ENCODE measurements around the gene CD248. TPM values are rescaled to one million over a fixed set of nuclear protein-coding genes. Genes with fewer than 3 reads are reported as not detected.

The CD248 gene
- total RNA-seq, 2 donors from 2014 or later: 4.9 to 8.8 TPM

- no peak overlapping the region for H3K27ac ChIP-seq
- H3K4me3 ChIP-seq: no peak overlapping the region
- no peak overlapping the region for H3K9ac ChIP-seq (ENCODE audit: low read depth in 2 of 2, low read length in 2 of 2)
- no peaks in the 10 kb centered on the region for H3K9me3 ChIP-seq
- DNase-seq: no peak
- no peaks in the 10 kb centered on the region for H3K27me3 ChIP-seq
- no peaks in the 10 kb centered on the region for H3K36me3 ChIP-seq
- intact Hi-C loops (cut with DNase I): loop anchor here (2.0 kb wide), 1 partner anchor 59 kb away; no protein-coding TSS in a partner anchor
- no peak for TF ChIP-seq CTCF (IDR thresholded peaks at IDR 0.05)
- H3K4me1 ChIP-seq: no peaks in the 10 kb centered on the region
Measured at GRCh38 chr11:66281776-66282467, 34.9 kb downstream of the CD248 start.

GRCh38 chr11:66281001-66281400, 35.8 kb downstream of the CD248 start:
- H3K9me3 ChIP-seq: no peaks in the 10 kb centered on the region
- no peak for DNase-seq
- no peaks in the 10 kb centered on the region for H3K4me1 ChIP-seq
- no peak overlapping the region for H3K4me3 ChIP-seq
- H3K27ac ChIP-seq: no peak overlapping the region
- no peak for TF ChIP-seq CTCF (IDR thresholded peaks at IDR 0.05)
- no peaks in the 10 kb centered on the region for H3K36me3 ChIP-seq
- intact Hi-C loops (cut with DNase I): no loop called here
- H3K27me3 ChIP-seq: no peaks in the 10 kb centered on the region
- no peak overlapping the region for H3K9ac ChIP-seq (ENCODE audit: low read depth in 2 of 2, low read length in 2 of 2)

GRCh38 chr11:66280428-66280827, 36.4 kb downstream of the CD248 start:
- intact Hi-C loops (cut with DNase I): no loop called here

GRCh38 chr11:66279092-66279734, 37.6 kb downstream of the CD248 start:
- Histone ChIP-seq H3K4me1 (no peaks in the 10 kb centered on the region), H3K9ac (ENCODE audit: low read depth in 2 of 2, low read length in 2 of 2) (no peak overlapping the region), H3K36me3 (peaks cover 1% of the 10 kb centered on the region), H3K4me3 (no peak overlapping the region), H3K27me3 (no peaks in the 10 kb centered on the region), H3K9me3 (no peaks in the 10 kb centered on the region), H3K27ac (no peak overlapping the region)
- TF ChIP-seq CTCF (IDR thresholded peaks at IDR 0.05): no peak
- intact Hi-C loops (cut with DNase I): no loop called here
- DNase-seq: no peak

More at GRCh38 chr11:66280428-66280827, 36.4 kb downstream of the CD248 start:
- Histone ChIP-seq H3K36me3 (no peaks in the 10 kb centered on the region), H3K9ac (ENCODE audit: low read depth in 2 of 2, low read length in 2 of 2) (no peak overlapping the region), H3K9me3 (no peaks in the 10 kb centered on the region), H3K27ac (no peak overlapping the region), H3K27me3 (no peaks in the 10 kb centered on the region), H3K4me3 (no peak overlapping the region), H3K4me1 (no peaks in the 10 kb centered on the region)
- DNase-seq: no peak
- no peak for TF ChIP-seq CTCF (IDR thresholded peaks at IDR 0.05)

GRCh38 chr11:66278363-66279091, 38.3 kb downstream of the CD248 start:
- intact Hi-C loops (cut with DNase I): no loop called here
- Histone ChIP-seq H3K36me3 (peaks cover 8% of the 10 kb centered on the region), H3K4me1 (no peaks in the 10 kb centered on the region), H3K27ac (no peak overlapping the region), H3K4me3 (no peak overlapping the region), H3K9me3 (no peaks in the 10 kb centered on the region), H3K27me3 (no peaks in the 10 kb centered on the region), H3K9ac (ENCODE audit: low read depth in 2 of 2, low read length in 2 of 2) (no peak overlapping the region)
- TF ChIP-seq CTCF (IDR thresholded peaks at IDR 0.05): no peak
- no peak for DNase-seq

All from colonic mucosa (tissue), 4 donors.